Inflammatory macrophage treated with lipopolysaccharide for 4 hours (primary cell): ENCODE measurements around the gene TSPAN12.

ENCODE experiments used
- DNase-seq: peaks from one replicate; pipeline ENCODE4 v3.0.0-alpha.2; 2020

The TSPAN12 gene

GRCh38 chr7:120742372-120742771 lies 115.6 kb downstream of the TSPAN12 start:
- no peak for DNase-seq

DNA sequence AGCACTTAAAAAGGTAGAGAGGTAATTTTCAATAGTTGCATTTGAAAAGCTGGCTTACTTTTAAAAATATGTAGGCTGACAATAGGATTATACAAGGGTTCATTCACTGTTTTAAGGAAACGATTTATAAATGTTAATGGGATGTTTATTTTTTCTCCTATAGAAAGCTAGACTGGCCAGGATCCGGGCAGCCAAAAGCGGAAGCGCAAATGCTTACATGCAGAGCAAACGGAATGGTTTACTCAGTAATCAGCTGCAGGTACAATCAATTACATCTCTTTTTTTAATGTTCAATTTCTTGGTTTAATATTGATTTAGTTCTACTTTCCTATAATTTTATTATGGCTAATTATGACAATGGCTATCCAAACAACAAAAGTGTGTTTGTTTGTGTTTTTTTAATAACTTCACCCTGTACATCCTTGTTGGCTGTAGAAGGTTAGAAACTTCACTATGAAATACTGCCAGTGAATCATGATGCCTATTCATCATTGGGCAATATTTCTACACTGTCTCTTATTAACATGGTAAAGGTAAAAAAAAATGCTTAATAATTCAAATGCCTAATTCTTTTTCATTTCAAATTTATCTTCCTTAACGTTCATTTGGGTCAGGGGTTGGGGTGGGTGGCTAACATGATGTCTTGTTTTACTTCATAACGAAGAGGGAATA lies 116.4 kb downstream of the TSPAN12 start:
- DNase-seq = no peak

DNA sequence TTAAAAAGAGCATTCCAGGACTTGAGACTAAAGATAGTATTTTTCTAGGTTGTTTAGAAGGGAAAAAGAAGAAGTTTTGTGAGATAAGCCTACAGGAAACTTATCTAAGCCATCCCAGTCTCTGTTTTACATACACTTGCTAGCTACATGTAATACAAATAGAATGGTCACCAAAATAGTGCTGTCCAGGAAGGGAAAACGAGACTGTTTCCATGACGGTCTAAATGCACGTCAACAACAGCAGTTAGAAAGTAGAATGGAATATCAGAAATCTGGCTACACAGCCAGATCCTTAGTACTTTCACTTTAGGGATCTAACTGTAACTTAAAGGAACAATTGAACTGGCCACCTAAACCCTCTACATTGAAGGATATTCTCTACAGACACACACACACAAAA lies 117.6 kb downstream of the TSPAN12 start:
- no peak for DNase-seq

DNA sequence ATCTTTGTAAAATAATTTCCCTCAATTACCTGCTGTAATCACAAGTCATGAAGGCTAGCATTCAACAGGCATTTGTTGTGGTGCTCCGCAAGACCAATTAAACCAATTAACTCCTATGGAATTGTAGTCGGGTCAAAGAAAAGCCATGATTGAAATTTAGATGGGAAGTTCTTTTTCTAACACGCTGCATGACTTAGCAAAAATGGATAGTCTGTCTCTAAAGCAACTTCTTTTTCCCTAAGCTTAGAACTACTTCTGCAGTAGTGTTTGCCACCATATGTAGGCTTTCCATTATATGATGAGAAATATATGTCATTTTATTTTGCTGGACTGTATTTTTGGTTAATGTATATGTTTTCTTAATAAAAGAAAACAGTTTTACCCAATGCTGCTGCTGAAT lies 119.1 kb downstream of the TSPAN12 start:
- DNase-seq = no peak
